ENCODE data around the gene WSCD1.

WSCD1 gene

GRCh38 chr17:6108987-6109386, 38.8 kb downstream of the WSCD1 start:
- H3K9me2 ChIP-seq (ENCODE audit: low read depth, low read length), result no peaks in the 10 kb centered on the region
- H2AFZ ChIP-seq (ENCODE audit: low read length), result no peak overlapping the region
- H3K4me1 ChIP-seq (ENCODE audit: insufficient read depth, low read length, severe bottlenecking), result no peaks in the 10 kb centered on the region
- no peaks in the 10 kb centered on the region for H3K36me3 ChIP-seq (ENCODE audit: insufficient read depth, low read length)
- no peak overlapping the region for H3K4me2 ChIP-seq (ENCODE audit: low read length)
- TF ChIP-seq EZH2 (IDR thresholded peaks at IDR 0.05; ENCODE audit: borderline replicate concordance, low read length) (no peak), CTCF (IDR thresholded peaks at IDR 0.05; ENCODE audit: low read length) (no peak)
- no peaks in the 10 kb centered on the region for H3F3A ChIP-seq (ENCODE audit: insufficient read depth, low read length)
- H3K9me3 ChIP-seq (ENCODE audit: low read length), result no peaks in the 10 kb centered on the region
- H4K20me1 ChIP-seq (ENCODE audit: insufficient read depth, low read length), result no peaks in the 10 kb centered on the region
- H3K27ac ChIP-seq (ENCODE audit: low read depth, low read length, poor library complexity, severe bottlenecking), result no peak overlapping the region
- H3K79me2 ChIP-seq (ENCODE audit: insufficient read depth, low read length), result no peaks in the 10 kb centered on the region
- H3K27me3 ChIP-seq (ENCODE audit: insufficient read depth, low read length), result peaks cover 3% of the 10 kb centered on the region; the same call in 1 of the 2 replicates
- H3K4me3 ChIP-seq (ENCODE audit: low read depth, low read length, poor library complexity, severe bottlenecking), result no peak overlapping the region
- H3K9ac ChIP-seq (ENCODE audit: low read length), result no peak overlapping the region

- Histone ChIP-seq H3K9ac (ENCODE audit: low read length) (no peak overlapping the region), H3K79me2 (ENCODE audit: insufficient read depth, low read length) (no peaks in the 10 kb centered on the region), H2AFZ (ENCODE audit: low read length) (no peak overlapping the region), H4K20me1 (ENCODE audit: insufficient read depth, low read length) (no peaks in the 10 kb centered on the region), H3K4me2 (ENCODE audit: low read length) (no peak overlapping the region), H3K4me3 (ENCODE audit: low read depth, low read length, poor library complexity, severe bottlenecking) (no peak overlapping the region), H3K9me2 (ENCODE audit: low read depth, low read length) (no peaks in the 10 kb centered on the region), H3K36me3 (ENCODE audit: insufficient read depth, low read length) (no peaks in the 10 kb centered on the region), H3K27me3 (ENCODE audit: insufficient read depth, low read length) (peaks cover 3% of the 10 kb centered on the region; the same call in 1 of the 2 replicates), H3F3A (ENCODE audit: insufficient read depth, low read length) (no peaks in the 10 kb centered on the region), H3K9me3 (ENCODE audit: low read length) (no peaks in the 10 kb centered on the region), H3K4me1 (ENCODE audit: insufficient read depth, low read length, severe bottlenecking) (no peaks in the 10 kb centered on the region), H3K27ac (ENCODE audit: low read depth, low read length, poor library complexity, severe bottlenecking) (no peak overlapping the region)
- no peak for TF ChIP-seq EZH2 (IDR thresholded peaks at IDR 0.05; ENCODE audit: borderline replicate concordance, low read length)
- no peak for TF ChIP-seq CTCF (IDR thresholded peaks at IDR 0.05; ENCODE audit: low read length)
Measured at GRCh38 chr17:6109536-6109935, 39.4 kb downstream of the WSCD1 start.

GRCh38 chr17:6110088-6110487, 39.9 kb downstream of the WSCD1 start:
- H3K9ac ChIP-seq (ENCODE audit: low read length), result no peak overlapping the region
- no peaks in the 10 kb centered on the region for H3K9me2 ChIP-seq (ENCODE audit: low read depth, low read length)
- no peaks in the 10 kb centered on the region for H4K20me1 ChIP-seq (ENCODE audit: insufficient read depth, low read length)
- no peaks in the 10 kb centered on the region for H3K4me1 ChIP-seq (ENCODE audit: insufficient read depth, low read length, severe bottlenecking)
- H3K27ac ChIP-seq (ENCODE audit: low read depth, low read length, poor library complexity, severe bottlenecking), result no peak overlapping the region
- H3K79me2 ChIP-seq (ENCODE audit: insufficient read depth, low read length), result no peaks in the 10 kb centered on the region
- H3K27me3 ChIP-seq (ENCODE audit: insufficient read depth, low read length), result peaks cover 3% of the 10 kb centered on the region; the same call in 1 of the 2 replicates
- no peak overlapping the region for H3K4me3 ChIP-seq (ENCODE audit: low read depth, low read length, poor library complexity, severe bottlenecking)
- no peaks in the 10 kb centered on the region for H3K9me3 ChIP-seq (ENCODE audit: low read length)
- no peak overlapping the region for H2AFZ ChIP-seq (ENCODE audit: low read length)
- TF ChIP-seq EZH2 (IDR thresholded peaks at IDR 0.05; ENCODE audit: borderline replicate concordance, low read length) (no peak), CTCF (IDR thresholded peaks at IDR 0.05; ENCODE audit: low read length) (no peak)
- H3F3A ChIP-seq (ENCODE audit: insufficient read depth, low read length), result no peaks in the 10 kb centered on the region
- H3K4me2 ChIP-seq (ENCODE audit: low read length), result no peak overlapping the region
- no peaks in the 10 kb centered on the region for H3K36me3 ChIP-seq (ENCODE audit: insufficient read depth, low read length)

All from OCI-LY1 (cell line).